ENCODE data around the gene MTHFD2.

DNA sequence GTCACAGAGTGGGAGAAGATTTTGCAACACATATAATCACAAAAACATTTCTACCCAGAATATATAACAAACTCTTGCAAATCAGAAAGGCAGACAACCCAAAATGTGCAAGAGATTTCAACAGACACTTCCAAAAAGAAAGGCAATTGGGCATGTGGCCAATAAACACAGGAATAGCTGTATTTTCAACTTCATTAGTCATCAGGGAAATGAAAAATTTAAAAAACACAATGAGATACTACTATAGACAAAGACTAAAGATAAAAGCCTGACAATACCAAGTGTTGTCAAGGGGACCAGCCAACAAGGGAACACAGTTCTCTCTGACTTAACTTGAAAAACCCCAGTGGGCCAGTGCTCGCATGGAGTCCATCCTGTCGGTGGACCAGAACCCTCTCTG, 40.5 kb downstream of the MTHFD2 start:
- TF ChIP-seq, protein P1, sequence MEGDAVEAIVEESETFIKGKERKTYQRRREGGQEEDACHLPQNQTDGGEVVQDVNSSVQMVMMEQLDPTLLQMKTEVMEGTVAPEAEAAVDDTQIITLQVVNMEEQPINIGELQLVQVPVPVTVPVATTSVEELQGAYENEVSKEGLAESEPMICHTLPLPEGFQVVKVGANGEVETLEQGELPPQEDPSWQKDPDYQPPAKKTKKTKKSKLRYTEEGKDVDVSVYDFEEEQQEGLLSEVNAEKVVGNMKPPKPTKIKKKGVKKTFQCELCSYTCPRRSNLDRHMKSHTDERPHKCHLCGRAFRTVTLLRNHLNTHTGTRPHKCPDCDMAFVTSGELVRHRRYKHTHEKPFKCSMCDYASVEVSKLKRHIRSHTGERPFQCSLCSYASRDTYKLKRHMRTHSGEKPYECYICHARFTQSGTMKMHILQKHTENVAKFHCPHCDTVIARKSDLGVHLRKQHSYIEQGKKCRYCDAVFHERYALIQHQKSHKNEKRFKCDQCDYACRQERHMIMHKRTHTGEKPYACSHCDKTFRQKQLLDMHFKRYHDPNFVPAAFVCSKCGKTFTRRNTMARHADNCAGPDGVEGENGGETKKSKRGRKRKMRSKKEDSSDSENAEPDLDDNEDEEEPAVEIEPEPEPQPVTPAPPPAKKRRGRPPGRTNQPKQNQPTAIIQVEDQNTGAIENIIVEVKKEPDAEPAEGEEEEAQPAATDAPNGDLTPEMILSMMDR (IDR thresholded peaks at IDR 0.05): no peak
- no peak for TF ChIP-seq ZFX (IDR thresholded peaks at IDR 0.05; ENCODE audit: borderline replicate concordance)
